ENCODE measurements around the gene ZFYVE28.
A peak's percentile ranks its signal among the peaks of the same experiment; 100 is the strongest.

The ZFYVE28 gene

GRCh38 chr4:2220016-2220630, 198.3 kb downstream of the ZFYVE28 start:
- no peak overlapping the region for H3K4me2 ChIP-seq (ENCODE audit: low read length)
- no peaks in the 10 kb centered on the region for H3K27me3 ChIP-seq (ENCODE audit: control insufficient read depth, insufficient read depth, low read length)
- no peak overlapping the region for H3K9ac ChIP-seq
- no peak overlapping the region for H3K4me3 ChIP-seq (ENCODE audit: low read depth, low read length)
- H3K4me1 ChIP-seq, result peaks cover 7% of the 10 kb centered on the region
- H2AFZ ChIP-seq, result no peak overlapping the region
- H3K9me3 ChIP-seq (ENCODE audit: control insufficient read depth, low read length), result no peaks in the 10 kb centered on the region
- TF ChIP-seq CTCF (IDR thresholded peaks at IDR 0.05), result peak; percentile 73
- H3K36me3 ChIP-seq (ENCODE audit: control insufficient read depth, insufficient read depth, low read length), result no peaks in the 10 kb centered on the region
- no peaks in the 10 kb centered on the region for H3K79me2 ChIP-seq
- H3K27ac ChIP-seq, result no peak overlapping the region
